HG02870 (cell line): ENCODE measurements around the gene CILP2.

Experiments used
- ATAC-seq: cut with Tn5 transposase; IDR thresholded peaks from one replicate; pipeline ENCODE4 v1.9.1; 2021; ENCODE audit warnings: mild to moderate bottlenecking, moderate library complexity; ENCODE audit not compliant: unreplicated experiment

Gene CILP2

GRCh38 chr19:19505669-19506326 is 32.3 kb upstream of the CILP2 start:
- no peak for ATAC-seq

GRCh38 chr19:19506592-19506991 is 31.5 kb upstream of the CILP2 start:
- ATAC-seq = no peak

DNA sequence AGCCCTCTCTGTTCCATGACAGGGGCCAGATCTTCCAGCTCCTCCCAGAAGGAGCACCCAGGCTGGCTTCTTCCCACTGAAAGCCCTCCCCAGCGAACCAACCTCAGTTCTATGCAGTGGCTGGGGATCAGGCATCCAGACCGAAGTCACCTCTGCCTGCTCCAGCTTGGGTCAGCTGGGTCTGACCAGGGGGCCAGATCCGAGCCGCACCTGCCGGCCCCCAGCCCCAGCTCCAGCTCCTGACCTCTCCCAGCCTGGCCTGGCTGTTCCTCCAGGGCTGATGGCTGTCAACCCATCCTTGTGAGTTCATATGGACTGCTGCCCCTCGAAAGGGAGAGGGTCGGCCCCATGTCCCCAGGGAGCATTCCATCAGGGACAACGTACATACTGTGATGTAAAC is 30.7 kb upstream of the CILP2 start:
- ATAC-seq = no peak

DNA sequence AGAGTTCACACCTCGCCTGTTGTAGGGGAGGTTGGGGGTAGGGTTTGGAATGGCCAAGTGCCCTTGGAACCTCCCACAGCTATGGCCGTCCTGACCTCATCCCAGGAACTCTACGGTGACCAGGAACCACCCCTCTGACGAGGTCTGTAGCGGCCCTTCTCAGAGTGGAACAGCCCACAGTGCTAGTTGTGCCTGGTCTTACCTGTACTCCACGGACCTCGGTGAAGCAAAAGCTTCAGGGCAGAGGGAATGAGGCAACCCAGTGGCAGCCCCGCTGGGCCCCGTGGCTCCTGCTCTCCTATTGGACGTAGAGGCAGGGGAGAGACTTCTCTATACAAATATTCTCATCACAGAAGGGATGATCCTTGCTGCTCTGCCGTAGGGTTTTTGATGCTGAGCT is 29.8 kb upstream of the CILP2 start:
- no peak for ATAC-seq

DNA sequence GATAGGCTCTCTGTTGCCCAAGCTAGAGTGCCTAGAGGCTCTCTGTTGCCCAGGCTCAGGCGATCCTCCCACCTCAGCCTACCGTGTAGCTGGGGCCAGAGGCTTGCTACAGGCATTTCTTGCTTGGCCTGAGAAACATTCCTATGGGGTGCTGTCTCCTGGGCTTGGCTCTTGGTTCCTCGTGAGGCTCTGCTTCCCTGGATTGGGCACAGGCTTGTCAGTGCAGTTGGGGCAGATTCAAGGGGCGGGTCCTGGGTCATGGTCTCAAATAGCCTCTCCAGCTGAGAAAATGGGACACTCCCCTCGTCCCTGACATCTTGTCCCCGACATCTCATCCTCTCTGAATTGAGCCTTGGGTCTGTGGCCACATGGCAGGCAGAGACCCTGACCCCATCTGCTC is 27.6 kb upstream of the CILP2 start:
- no peak for ATAC-seq

DNA sequence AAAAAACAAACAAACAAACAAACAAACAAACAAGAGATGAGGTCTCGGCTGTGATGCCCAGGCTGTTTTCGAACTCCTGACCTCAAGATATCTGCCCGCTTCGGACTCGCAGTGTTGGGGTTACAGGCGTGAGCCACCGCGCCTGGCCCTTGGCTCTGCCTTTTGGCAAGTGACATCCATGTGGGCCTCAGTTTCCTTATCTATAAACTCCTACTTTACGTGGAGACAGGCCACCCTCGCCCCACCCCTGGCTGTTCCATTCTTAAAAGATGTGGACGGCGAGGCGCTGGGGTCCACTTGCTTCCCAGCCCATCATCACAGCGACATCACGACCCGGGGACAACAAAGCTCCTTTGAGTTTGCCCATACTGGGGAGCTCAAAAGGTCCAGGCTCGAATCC is 24.4 kb upstream of the CILP2 start:
- ATAC-seq = no peak

DNA sequence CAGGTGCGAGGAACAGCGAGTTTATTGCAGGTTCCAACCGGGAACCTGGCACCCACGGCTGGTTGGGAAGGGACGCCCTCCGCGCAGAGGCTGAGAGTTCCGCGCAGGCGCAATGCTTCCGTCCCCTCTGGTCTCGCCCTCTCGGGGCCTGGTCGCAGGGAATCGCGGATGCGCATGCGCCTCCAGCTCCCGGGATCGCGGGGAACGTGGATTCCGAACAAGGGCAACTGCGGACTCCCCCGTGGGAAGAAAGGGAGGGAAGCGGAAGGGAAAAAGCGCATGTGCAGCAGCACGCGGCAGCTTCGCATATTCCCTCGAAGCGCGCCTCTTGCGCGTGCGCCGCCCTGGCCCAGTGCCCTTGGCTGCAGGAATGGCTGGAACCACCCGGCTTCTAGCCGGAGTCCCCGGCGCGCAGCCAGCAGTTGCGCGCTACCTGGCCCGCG is 23.8 kb upstream of the CILP2 start:
- ATAC-seq = no peak

DNA sequence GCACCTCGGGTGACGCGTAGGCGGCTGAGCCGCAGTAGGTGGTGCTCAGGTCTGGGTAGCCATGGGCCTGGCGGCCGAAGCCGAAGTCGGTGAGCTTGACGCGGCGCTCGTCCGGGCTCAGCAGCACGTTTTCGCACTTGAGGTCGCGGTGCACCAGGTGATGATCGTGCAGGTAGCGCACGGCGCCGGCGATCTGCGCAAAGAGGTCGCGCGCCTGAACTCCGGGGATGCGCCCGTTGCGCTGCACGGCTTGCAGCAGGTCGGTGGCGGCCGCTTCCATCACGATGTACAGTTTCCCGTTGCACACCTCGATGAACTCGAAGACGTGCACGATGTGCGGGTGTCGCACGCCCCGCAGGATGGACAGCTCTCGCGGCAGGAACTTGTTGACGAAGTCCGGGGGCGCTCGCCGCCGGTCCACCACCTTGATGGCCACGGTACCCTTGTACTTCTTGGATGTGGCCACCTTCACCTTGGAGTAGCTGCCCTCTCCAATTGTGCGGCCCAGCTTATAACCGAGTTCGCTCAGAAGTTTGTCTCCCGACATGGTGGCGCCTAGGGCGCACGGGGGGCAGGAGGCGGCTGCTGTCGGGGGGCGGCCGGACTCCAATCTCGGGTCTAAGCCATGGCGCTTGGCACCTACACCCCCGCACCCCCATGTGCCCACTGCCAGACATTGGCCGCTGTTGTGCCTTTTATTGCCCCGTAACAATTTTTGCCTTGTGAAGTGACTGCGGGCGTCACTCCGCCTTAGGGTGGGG is 23.0 kb upstream of the CILP2 start, which contains the start of gene TSSK6:
TSSK6 (minus strand) TSS at position 668 of the 761 bp plus-strand sequence; CDS start at position 547, 121 bp downstream.
- ATAC-seq = no peak

- ATAC-seq = peak; percentile 88
Observed at GRCh38 chr19:19515642-19516519, 22.2 kb upstream of the CILP2 start, which contains the start of gene NDUFA13. TSS of gene NDUFA13 (plus strand) at chr19:19516225. CDS start at chr19:19516239, 14 bp downstream.

- no peak for ATAC-seq
Observed at GRCh38 chr19:19517235-19517619, 20.8 kb upstream of the CILP2 start.

- no peak for ATAC-seq
Observed at GRCh38 chr19:19520989-19521388, 17.1 kb upstream of the CILP2 start.

DNA sequence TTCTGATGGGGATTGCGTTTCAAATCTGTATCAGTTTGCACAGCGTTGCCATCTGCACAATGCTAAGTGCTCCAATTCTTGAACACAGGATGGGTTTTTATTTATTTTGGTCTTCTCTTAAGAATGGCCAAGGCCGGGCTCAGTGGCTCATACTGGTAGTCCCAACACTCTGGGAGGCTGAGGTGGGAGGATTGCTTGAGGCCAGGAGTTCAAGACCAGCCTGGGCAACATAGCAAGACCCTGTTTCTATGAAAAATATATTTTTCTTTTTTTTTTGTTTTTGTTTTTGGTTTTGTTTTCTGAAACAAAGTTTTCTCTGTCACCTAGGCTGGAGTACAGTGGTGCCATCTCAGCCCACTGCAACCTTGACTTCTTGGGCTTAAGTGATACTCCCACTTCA is 14.9 kb upstream of the CILP2 start:
- ATAC-seq = no peak

DNA sequence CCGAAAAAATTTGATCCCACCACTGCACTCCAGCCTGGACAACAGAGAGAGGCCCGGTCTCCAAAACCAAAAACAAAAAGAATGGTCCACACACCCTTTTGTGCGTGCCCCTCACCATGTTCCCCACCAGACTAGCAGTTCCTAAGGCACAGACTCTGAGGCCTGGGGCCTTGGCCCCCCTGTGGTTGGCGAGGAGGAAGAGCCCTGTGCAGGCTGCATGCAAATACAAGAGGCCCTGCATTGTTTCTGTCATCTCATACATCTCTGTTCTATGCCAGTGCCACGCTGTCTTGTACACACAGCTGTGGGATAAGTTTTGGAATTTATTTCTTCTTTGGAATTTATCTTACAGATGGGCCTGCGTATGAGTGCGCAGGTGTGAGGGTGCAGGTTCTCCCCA is 14.0 kb upstream of the CILP2 start:
- ATAC-seq = no peak

- ATAC-seq = no peak
Observed at GRCh38 chr19:19525611-19526380, 12.3 kb upstream of the CILP2 start.

DNA sequence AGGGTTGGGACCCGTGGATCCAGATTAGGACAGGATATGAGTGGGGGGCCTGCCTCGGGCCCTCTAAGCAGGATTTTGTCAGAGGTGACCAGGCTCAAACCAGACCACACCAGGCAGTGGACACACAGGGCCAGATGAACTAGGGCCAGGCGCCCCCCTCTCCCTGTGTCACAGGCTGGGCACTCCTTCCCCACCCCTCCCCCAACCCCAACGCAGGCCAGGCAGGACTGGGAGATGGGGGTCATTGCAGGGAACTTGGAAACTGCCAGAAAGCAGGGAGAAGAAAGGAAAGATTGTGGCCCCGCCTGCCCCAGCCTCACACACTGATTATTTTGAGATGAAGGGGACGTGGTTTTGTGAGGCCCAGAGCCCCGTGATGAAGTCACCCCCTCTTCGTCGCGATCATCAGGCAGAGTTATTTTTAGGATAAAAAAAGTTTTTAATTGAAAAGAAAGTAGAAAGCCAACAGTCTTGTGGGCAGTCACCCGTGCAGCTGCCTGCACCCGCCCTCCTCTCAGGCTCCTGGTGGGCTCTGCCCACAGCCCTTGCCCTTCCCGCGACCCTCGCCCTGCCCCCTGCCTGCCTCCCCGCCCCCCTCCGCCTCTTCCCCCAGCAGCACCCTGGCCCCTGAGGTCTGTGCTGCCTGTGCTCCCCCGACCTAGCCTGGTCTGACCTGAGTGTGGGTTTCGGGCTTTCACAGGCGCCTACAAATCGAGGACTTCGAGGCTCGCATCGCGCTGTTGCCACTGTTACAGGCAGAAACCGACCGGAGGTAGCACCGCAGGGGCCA is 11.3 kb upstream of the CILP2 start:
- no peak for ATAC-seq

- no peak for ATAC-seq
Observed at GRCh38 chr19:19527371-19527656, 10.8 kb upstream of the CILP2 start.

- no peak for ATAC-seq
Observed at GRCh38 chr19:19527674-19528625, 10.1 kb upstream of the CILP2 start.

- ATAC-seq = no peak
Observed at GRCh38 chr19:19528721-19529490, 9.2 kb upstream of the CILP2 start, which contains the start of gene YJEFN3. TSS of gene YJEFN3 (plus strand) at chr19:19528911. CDS start at chr19:19528933, 22 bp downstream.
